ENCODE measurements around the gene SYT17.

DNA sequence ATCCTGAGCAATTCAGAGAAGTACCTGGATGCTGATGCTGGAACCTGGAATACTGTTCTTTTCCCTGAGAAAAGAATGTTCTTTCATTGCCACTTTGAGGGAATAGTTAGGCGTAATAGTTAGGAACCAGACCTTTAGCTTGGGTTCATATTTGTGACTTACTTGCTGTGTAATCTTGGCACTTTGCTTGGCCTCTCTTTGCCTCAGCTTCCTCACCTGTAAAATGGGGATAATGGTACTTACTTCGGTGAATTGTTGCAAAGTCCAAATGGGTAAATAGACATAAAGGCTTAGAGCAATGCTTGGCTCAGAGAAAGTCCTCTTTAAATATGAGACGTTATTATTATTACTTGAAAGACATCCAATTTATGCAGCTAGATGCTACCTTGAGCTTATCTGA lies 62.5 kb downstream of the SYT17 start:
- TF ChIP-seq, protein P1, sequence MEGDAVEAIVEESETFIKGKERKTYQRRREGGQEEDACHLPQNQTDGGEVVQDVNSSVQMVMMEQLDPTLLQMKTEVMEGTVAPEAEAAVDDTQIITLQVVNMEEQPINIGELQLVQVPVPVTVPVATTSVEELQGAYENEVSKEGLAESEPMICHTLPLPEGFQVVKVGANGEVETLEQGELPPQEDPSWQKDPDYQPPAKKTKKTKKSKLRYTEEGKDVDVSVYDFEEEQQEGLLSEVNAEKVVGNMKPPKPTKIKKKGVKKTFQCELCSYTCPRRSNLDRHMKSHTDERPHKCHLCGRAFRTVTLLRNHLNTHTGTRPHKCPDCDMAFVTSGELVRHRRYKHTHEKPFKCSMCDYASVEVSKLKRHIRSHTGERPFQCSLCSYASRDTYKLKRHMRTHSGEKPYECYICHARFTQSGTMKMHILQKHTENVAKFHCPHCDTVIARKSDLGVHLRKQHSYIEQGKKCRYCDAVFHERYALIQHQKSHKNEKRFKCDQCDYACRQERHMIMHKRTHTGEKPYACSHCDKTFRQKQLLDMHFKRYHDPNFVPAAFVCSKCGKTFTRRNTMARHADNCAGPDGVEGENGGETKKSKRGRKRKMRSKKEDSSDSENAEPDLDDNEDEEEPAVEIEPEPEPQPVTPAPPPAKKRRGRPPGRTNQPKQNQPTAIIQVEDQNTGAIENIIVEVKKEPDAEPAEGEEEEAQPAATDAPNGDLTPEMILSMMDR (IDR thresholded peaks at IDR 0.05): no peak
- TF ChIP-seq POLR2A (IDR thresholded peaks at IDR 0.05): no peak

All from body of pancreas (tissue), 4 donors.